Measurements from ENCODE around the gene PAQR8. TPM values are rescaled to one million over a fixed set of nuclear protein-coding genes. Genes with fewer than 3 reads are reported as not detected.
"Not testable (repeated sequence)": the region's sequence is repeated elsewhere in the genome, so short reads cannot be mapped to it uniquely, and the experiment has no call there.

Gene PAQR8
- polyA plus RNA-seq, 1 donor from 2014 or later, result 1.8 TPM

DNA sequence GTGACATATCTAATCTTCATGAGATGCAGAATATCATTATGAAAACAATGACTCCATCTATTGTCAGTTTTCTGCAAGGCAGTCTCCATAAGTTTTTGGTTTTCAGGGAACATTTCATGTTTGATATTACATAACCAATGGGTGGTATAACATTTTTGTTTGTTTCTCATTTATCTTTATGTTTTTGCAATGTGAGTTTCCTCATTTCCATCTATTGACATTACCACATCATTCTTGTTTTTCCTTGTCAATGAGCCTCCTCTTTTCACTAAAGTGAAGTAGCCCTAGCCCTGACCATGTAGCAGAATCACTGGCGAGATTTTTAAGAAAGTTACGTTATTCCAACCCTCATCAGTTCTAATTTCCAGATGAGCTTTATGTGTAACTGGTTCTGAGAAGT is 62.6 kb downstream of the PAQR8 start:
- no peak overlapping the region for H2AFZ ChIP-seq (ENCODE audit: low read depth, low read length)
- TF ChIP-seq, protein P1, sequence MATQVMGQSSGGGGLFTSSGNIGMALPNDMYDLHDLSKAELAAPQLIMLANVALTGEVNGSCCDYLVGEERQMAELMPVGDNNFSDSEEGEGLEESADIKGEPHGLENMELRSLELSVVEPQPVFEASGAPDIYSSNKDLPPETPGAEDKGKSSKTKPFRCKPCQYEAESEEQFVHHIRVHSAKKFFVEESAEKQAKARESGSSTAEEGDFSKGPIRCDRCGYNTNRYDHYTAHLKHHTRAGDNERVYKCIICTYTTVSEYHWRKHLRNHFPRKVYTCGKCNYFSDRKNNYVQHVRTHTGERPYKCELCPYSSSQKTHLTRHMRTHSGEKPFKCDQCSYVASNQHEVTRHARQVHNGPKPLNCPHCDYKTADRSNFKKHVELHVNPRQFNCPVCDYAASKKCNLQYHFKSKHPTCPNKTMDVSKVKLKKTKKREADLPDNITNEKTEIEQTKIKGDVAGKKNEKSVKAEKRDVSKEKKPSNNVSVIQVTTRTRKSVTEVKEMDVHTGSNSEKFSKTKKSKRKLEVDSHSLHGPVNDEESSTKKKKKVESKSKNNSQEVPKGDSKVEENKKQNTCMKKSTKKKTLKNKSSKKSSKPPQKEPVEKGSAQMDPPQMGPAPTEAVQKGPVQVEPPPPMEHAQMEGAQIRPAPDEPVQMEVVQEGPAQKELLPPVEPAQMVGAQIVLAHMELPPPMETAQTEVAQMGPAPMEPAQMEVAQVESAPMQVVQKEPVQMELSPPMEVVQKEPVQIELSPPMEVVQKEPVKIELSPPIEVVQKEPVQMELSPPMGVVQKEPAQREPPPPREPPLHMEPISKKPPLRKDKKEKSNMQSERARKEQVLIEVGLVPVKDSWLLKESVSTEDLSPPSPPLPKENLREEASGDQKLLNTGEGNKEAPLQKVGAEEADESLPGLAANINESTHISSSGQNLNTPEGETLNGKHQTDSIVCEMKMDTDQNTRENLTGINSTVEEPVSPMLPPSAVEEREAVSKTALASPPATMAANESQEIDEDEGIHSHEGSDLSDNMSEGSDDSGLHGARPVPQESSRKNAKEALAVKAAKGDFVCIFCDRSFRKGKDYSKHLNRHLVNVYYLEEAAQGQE (IDR thresholded peaks at IDR 0.05; ENCODE audit: borderline replicate concordance), result no peak
- TF ChIP-seq RAD21 (conservative IDR thresholded peaks at IDR 0.05), result no peak
- TF ChIP-seq, protein P2, sequence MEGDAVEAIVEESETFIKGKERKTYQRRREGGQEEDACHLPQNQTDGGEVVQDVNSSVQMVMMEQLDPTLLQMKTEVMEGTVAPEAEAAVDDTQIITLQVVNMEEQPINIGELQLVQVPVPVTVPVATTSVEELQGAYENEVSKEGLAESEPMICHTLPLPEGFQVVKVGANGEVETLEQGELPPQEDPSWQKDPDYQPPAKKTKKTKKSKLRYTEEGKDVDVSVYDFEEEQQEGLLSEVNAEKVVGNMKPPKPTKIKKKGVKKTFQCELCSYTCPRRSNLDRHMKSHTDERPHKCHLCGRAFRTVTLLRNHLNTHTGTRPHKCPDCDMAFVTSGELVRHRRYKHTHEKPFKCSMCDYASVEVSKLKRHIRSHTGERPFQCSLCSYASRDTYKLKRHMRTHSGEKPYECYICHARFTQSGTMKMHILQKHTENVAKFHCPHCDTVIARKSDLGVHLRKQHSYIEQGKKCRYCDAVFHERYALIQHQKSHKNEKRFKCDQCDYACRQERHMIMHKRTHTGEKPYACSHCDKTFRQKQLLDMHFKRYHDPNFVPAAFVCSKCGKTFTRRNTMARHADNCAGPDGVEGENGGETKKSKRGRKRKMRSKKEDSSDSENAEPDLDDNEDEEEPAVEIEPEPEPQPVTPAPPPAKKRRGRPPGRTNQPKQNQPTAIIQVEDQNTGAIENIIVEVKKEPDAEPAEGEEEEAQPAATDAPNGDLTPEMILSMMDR (IDR thresholded peaks at IDR 0.05; ENCODE audit: poor library complexity, severe bottlenecking), result no peak
- no peak for TF ChIP-seq POLR2AphosphoS5 (IDR thresholded peaks at IDR 0.05)
- TF ChIP-seq EP300 (conservative IDR thresholded peaks at IDR 0.05; ENCODE audit: poor library complexity, severe bottlenecking), result no peak
- no peak for TF ChIP-seq MXI1 (conservative IDR thresholded peaks at IDR 0.05; ENCODE audit: poor library complexity, severe bottlenecking)
- no peak for TF ChIP-seq EZH2 (IDR thresholded peaks at IDR 0.05; ENCODE audit: borderline replicate concordance, insufficient read depth, low read length, poor library complexity, severe bottlenecking)
- TF ChIP-seq TAF1 (IDR thresholded peaks at IDR 0.05; ENCODE audit: low read depth), result no peak
- no peak for TF ChIP-seq SMC3 (conservative IDR thresholded peaks at IDR 0.05; ENCODE audit: poor library complexity)
- H3K9ac ChIP-seq (ENCODE audit: low read length), result no peak overlapping the region
- no peaks in the 10 kb centered on the region for H3K9me2 ChIP-seq (ENCODE audit: insufficient read depth, low read length)
- H3K79me2 ChIP-seq (replicated peaks; ENCODE audit: insufficient read depth, low read length), result peaks cover 15% of the 10 kb centered on the region
- no peak overlapping the region for H3K27ac ChIP-seq (ENCODE audit: low read length)
- H3K27me3 ChIP-seq (ENCODE audit: insufficient read depth, low read depth, low read length), result no peaks in the 10 kb centered on the region
- peaks cover 4% of the 10 kb centered on the region for H3K36me3 ChIP-seq (ENCODE audit: insufficient read depth, low read length)
- no peak overlapping the region for H3K4me2 ChIP-seq (ENCODE audit: low read length)
- H3K9me3 ChIP-seq (ENCODE audit: low read length), result no peaks in the 10 kb centered on the region
- no peak overlapping the region for H3K4me3 ChIP-seq (ENCODE audit: low read length)
- H3F3A ChIP-seq (ENCODE audit: insufficient read depth, low read length, poor library complexity, severe bottlenecking), result no peaks in the 10 kb centered on the region
- no peaks in the 10 kb centered on the region for H4K20me1 ChIP-seq (ENCODE audit: insufficient read depth)

DNA sequence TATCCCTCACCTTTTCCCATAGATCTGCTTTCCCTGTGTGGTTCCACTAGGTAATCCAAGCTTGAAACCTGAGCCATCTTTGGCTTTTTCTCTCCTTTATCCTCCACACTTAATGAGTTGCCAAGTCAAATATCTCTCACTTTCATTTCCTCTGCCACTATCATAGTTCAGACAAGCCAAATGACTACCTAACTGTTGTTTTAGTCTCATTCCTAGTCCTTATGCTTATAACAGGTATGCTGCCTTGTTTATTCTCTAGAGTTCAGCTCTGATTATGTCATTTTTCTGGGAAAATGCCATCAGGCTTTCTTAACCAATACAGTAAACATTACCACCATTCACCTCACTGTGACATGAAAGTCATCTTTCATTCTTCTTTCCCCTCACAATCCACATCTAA is 64.7 kb downstream of the PAQR8 start:
- Histone ChIP-seq H3K27ac (ENCODE audit: low read length) (no peak overlapping the region), H3K4me3 (ENCODE audit: low read length) (no peak overlapping the region), H2AFZ (ENCODE audit: low read depth, low read length) (no peak overlapping the region), H3K36me3 (ENCODE audit: insufficient read depth, low read length) (peaks cover 4% of the 10 kb centered on the region), H3K9me2 (ENCODE audit: insufficient read depth, low read length) (no peaks in the 10 kb centered on the region), H3K4me2 (ENCODE audit: low read length) (no peak overlapping the region), H3K79me2 (replicated peaks; ENCODE audit: insufficient read depth, low read length) (peaks cover 7% of the 10 kb centered on the region), H3K9me3 (ENCODE audit: low read length) (no peaks in the 10 kb centered on the region), H3F3A (ENCODE audit: insufficient read depth, low read length, poor library complexity, severe bottlenecking) (no peaks in the 10 kb centered on the region), H4K20me1 (ENCODE audit: insufficient read depth) (no peaks in the 10 kb centered on the region), H3K27me3 (ENCODE audit: insufficient read depth, low read depth, low read length) (no peaks in the 10 kb centered on the region), H3K9ac (ENCODE audit: low read length) (no peak overlapping the region)
- TF ChIP-seq EP300 (conservative IDR thresholded peaks at IDR 0.05; ENCODE audit: poor library complexity, severe bottlenecking) (no peak), POLR2AphosphoS5 (IDR thresholded peaks at IDR 0.05) (no peak), SMC3 (conservative IDR thresholded peaks at IDR 0.05; ENCODE audit: poor library complexity) (no peak), RAD21 (conservative IDR thresholded peaks at IDR 0.05) (no peak), TAF1 (IDR thresholded peaks at IDR 0.05; ENCODE audit: low read depth) (no peak), MXI1 (conservative IDR thresholded peaks at IDR 0.05; ENCODE audit: poor library complexity, severe bottlenecking) (no peak), EZH2 (IDR thresholded peaks at IDR 0.05; ENCODE audit: borderline replicate concordance, insufficient read depth, low read length, poor library complexity, severe bottlenecking) (no peak)
- TF ChIP-seq, protein P1 (IDR thresholded peaks at IDR 0.05; ENCODE audit: borderline replicate concordance), result no peak
- TF ChIP-seq, protein P2 (IDR thresholded peaks at IDR 0.05; ENCODE audit: poor library complexity, severe bottlenecking), result no peak

DNA sequence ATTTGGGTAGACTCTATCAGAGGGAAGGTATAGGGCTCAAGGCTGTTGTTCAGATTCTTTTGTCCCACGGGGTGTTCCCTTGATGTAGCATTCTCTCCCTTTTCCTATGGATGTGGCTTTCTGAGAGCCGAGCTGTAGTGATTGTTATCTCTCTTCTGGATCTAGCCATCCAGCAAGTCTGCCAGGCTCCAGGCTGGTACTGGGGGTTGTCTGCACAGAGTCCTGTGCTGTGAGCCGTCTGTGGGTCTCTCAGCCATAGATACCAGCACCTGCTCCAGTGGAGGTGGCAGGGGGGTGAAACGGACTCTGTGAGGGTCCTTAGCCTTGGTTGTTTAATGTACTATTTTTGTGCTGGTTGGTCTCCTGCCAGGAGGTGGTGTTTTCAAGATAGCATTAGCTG is 71.3 kb downstream of the PAQR8 start:
- not testable (repeated sequence) for H3K9me3 ChIP-seq (ENCODE audit: low read length); H3K9ac ChIP-seq (ENCODE audit: low read length); H3K4me2 ChIP-seq (ENCODE audit: low read length); H3K27me3 ChIP-seq (ENCODE audit: insufficient read depth, low read depth, low read length); H3K36me3 ChIP-seq (ENCODE audit: insufficient read depth, low read length); H4K20me1 ChIP-seq (ENCODE audit: insufficient read depth); H3F3A ChIP-seq (ENCODE audit: insufficient read depth, low read length, poor library complexity, severe bottlenecking); H3K27ac ChIP-seq (ENCODE audit: low read length); H2AFZ ChIP-seq (ENCODE audit: low read depth, low read length); H3K4me3 ChIP-seq (ENCODE audit: low read length); H3K9me2 ChIP-seq (ENCODE audit: insufficient read depth, low read length); H3K79me2 ChIP-seq (replicated peaks; ENCODE audit: insufficient read depth, low read length)
